Gastroesophageal sphincter (tissue), 4 donors: Measurements from ENCODE around the gene ATF3. TPM values are rescaled to one million over a fixed set of nuclear protein-coding genes. Genes with fewer than 3 reads are reported as not detected.

Source experiments
- ATAC-seq: fragments of 150-250 bp; one replicate; pipeline ENCODE4 v1.9.1; 2016; ENCODE audit warnings: mild to moderate bottlenecking, moderate library complexity
- H3K27ac ChIP-seq, 4 donors: fragments of 200-600 bp; sonication (generic) in 3 of 4; 1 replicate in 3 of 4; 2 replicates in 1 of 4; pipeline ENCODE4 v1.5.1; 2016 to 2019
- H3K27me3 ChIP-seq: fragments of 200-600 bp; sonication (generic); one replicate; pipeline ENCODE4 v1.5.1; 2019
- H3K36me3 ChIP-seq, 2 donors: fragments of 200-600 bp; sonication (generic); one replicate each; pipeline ENCODE4 v1.5.1; 2019; ENCODE audit warnings: control low read depth in 1 of 2
- H3K4me1 ChIP-seq, 3 donors: fragments of 200-600 bp; sonication (generic); 1 replicate in 2 of 3; 2 replicates in 1 of 3; pipeline ENCODE4 v1.5.1; 2016 to 2019; ENCODE audit warnings: control low read depth in 2 of 3
- H3K4me3 ChIP-seq, 2 donors: fragments of 200-600 bp; sonication (generic); one replicate each; pipeline ENCODE4 v1.5.1; 2019; ENCODE audit warnings: mild to moderate bottlenecking in 1 of 2, moderate library complexity in 1 of 2
- H3K9me3 ChIP-seq, 3 donors: fragments of 200-600 bp; sonication (generic); one replicate each; pipeline ENCODE4 v1.5.1; 2017 to 2019; ENCODE audit warnings: control low read depth in 2 of 3
- EP300 ChIP-seq: sonication (generic); formaldehyde crosslinking; IDR thresholded peaks from one replicate; pipeline ENCODE4 v1.6.1; 2017; ENCODE audit warnings: antibody characterized with exemption, mild to moderate bottlenecking
- POLR2A ChIP-seq, 2 donors: fragments of 450-650 bp; IDR thresholded peaks; one replicate each; pipeline ENCODE4 v1.6.1; 2017; ENCODE audit warnings: antibody characterized with exemption in 2 of 2, mild to moderate bottlenecking in 2 of 2, moderate library complexity in 1 of 2
- POLR2AphosphoS5 ChIP-seq: sonication (generic); formaldehyde crosslinking; IDR thresholded peaks from one replicate; pipeline ENCODE4 v1.6.1; 2017; ENCODE audit warnings: antibody characterized with exemption
- WGBS, 2 donors: methylation state at CpG; one replicate each; pipeline ENCODE4 v1.1.5; 2018; ENCODE audit warnings: low coverage in 1 of 2; 5-methylcytosine and 5-hydroxymethylcytosine counted together
- total RNA-seq, 4 donors: library from RNA; depleted of rRNA; stranded (reverse); fragments of >200 nt; gene quantifications; one replicate each; pipeline ENCODE4 v1.1.0, GENCODE V29; 2016
- TF ChIP-seq, protein P1 (sequence below), 4 experiments: fragments of 200-600 bp in 2 of 4; fragments of 450-650 bp in 2 of 4; sonication (generic) in 1 of 4; IDR thresholded peaks; one replicate each; pipeline ENCODE4 v1.5.1; 2017 to 2019; ENCODE audit warnings: antibody characterized with exemption in 4 of 4, mild to moderate bottlenecking in 2 of 4, moderate library complexity in 2 of 4

ATF3 gene
- total RNA-seq, 4 donors from 2014 or later: 4.0 to 17.2 (median 9.4) TPM

- no peak overlapping the region for H3K27ac ChIP-seq
- WGBS, 2 donors: 84 to 86% methylated on average over 3 to 7 of the region's 8 CpGs
- no peak for ATAC-seq
- H3K9me3 ChIP-seq: no peaks in the 10 kb centered on the region
- H3K4me1 ChIP-seq: peaks cover 0 to 43% (median 11%) of the 10 kb centered on the region in 3 donors
- peaks cover 0 to 24% of the 10 kb centered on the region in 2 donors for H3K36me3 ChIP-seq
- H3K4me3 ChIP-seq: no peak overlapping the region
- peaks cover 4% of the 10 kb centered on the region for H3K27me3 ChIP-seq
- TF ChIP-seq EP300 (no peak), POLR2A (IDR thresholded peaks at IDR 0.05) (no peak), POLR2AphosphoS5 (no peak)
- TF ChIP-seq, protein P1, sequence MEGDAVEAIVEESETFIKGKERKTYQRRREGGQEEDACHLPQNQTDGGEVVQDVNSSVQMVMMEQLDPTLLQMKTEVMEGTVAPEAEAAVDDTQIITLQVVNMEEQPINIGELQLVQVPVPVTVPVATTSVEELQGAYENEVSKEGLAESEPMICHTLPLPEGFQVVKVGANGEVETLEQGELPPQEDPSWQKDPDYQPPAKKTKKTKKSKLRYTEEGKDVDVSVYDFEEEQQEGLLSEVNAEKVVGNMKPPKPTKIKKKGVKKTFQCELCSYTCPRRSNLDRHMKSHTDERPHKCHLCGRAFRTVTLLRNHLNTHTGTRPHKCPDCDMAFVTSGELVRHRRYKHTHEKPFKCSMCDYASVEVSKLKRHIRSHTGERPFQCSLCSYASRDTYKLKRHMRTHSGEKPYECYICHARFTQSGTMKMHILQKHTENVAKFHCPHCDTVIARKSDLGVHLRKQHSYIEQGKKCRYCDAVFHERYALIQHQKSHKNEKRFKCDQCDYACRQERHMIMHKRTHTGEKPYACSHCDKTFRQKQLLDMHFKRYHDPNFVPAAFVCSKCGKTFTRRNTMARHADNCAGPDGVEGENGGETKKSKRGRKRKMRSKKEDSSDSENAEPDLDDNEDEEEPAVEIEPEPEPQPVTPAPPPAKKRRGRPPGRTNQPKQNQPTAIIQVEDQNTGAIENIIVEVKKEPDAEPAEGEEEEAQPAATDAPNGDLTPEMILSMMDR (IDR thresholded peaks at IDR 0.05): no peak
These were observed 3.7 kb downstream of the ATF3 start for GRCh38 chr1:212612041-212612961.

GRCh38 chr1:212613440-212614335, 5.1 kb downstream of the ATF3 start:
- Histone ChIP-seq H3K4me1 (peaks cover 0 to 36% (median 8%) of the 10 kb centered on the region in 3 donors), H3K4me3 (no peak overlapping the region), H3K36me3 (peaks cover 0 to 38% of the 10 kb centered on the region in 2 donors), H3K9me3 (no peaks in the 10 kb centered on the region), H3K27ac (no peak overlapping the region), H3K27me3 (no peaks in the 10 kb centered on the region)
- TF ChIP-seq POLR2AphosphoS5: no peak
- TF ChIP-seq EP300: no peak
- TF ChIP-seq, protein P1 (IDR thresholded peaks at IDR 0.05): no peak
- TF ChIP-seq POLR2A (IDR thresholded peaks at IDR 0.05): no peak
- 89 to 93% methylated on average over 6 to 7 of the region's 8 CpGs for WGBS, 2 donors
- ATAC-seq: no peak

DNA sequence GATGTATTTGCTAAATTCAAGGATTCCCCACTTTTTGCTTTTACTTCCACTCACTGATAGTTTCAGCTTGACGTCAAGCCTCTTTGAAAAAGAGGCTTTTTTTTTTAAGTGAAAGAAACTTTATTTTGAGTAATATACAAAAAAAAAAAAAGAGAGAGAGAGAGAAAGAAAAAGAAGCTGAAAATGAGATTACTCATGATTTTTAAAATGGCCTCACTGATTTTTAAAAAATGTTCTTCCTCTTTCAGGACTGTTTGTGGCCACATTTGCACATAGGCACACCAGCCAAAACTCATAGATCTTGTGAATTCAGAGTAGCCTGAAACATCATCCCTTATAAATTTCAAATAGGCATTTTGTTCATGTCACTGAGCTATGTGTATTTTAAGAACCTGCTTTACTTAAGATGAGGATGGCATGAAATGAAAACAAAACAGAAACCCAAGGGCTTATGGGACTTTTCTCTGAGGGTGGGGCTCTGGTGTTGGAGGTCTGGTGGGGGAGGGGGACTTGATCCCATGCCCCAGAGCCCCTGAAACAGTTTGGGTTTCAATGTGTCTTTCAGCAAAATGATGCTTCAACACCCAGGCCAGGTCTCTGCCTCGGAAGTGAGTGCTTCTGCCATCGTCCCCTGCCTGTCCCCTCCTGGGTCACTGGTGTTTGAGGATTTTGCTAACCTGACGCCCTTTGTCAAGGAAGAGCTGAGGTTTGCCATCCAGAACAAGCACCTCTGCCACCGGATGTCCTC, 6.1 kb downstream of the ATF3 start:
- no peak for TF ChIP-seq POLR2A (IDR thresholded peaks at IDR 0.05)
- TF ChIP-seq EP300: no peak
- TF ChIP-seq, protein P1 (IDR thresholded peaks at IDR 0.05): no peak
- TF ChIP-seq POLR2AphosphoS5: no peak
- Histone ChIP-seq H3K4me3 (no peak overlapping the region), H3K27me3 (no peaks in the 10 kb centered on the region), H3K4me1 (peaks cover 0 to 32% (median 8%) of the 10 kb centered on the region in 3 donors), H3K27ac (no peak overlapping the region), H3K36me3 (peaks cover 0 to 47% of the 10 kb centered on the region in 2 donors), H3K9me3 (no peaks in the 10 kb centered on the region)
- ATAC-seq: no peak
- 94 to 96% methylated on average over 2 to 4 of the region's 5 CpGs for WGBS, 2 donors

DNA sequence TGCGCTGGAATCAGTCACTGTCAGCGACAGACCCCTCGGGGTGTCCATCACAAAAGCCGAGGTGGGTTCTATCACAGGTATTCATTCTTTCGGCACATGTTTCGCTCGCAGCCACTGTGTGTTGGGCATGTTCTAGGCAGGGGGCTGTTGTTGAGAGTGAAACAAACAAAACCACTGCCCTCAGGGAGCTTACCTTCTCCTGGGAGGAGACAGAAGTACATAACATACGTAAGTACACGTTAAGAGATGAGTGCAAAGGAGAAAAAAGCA, 6.6 kb downstream of the ATF3 start:
- 86 to 97% methylated on average over 7 of the region's 9 CpGs for WGBS, 2 donors
- H3K4me3 ChIP-seq: no peak overlapping the region
- TF ChIP-seq, protein P1 (IDR thresholded peaks at IDR 0.05): no peak
- no peak for TF ChIP-seq POLR2A (IDR thresholded peaks at IDR 0.05)
- TF ChIP-seq EP300: no peak
- TF ChIP-seq POLR2AphosphoS5: no peak
- peaks cover 0 to 52% of the 10 kb centered on the region in 2 donors for H3K36me3 ChIP-seq
- no peaks in the 10 kb centered on the region for H3K9me3 ChIP-seq
- no peaks in the 10 kb centered on the region for H3K27me3 ChIP-seq
- peaks cover 0 to 27% (median 6%) of the 10 kb centered on the region in 3 donors for H3K4me1 ChIP-seq
- no peak overlapping the region for H3K27ac ChIP-seq
- no peak for ATAC-seq
